Fibroblast of lung (primary cell): ENCODE data around the gene PAQR7. TPM values are rescaled to one million over a fixed set of nuclear protein-coding genes. Genes with fewer than 3 reads are reported as not detected.

ENCODE experiments used
- DNase-seq, 2 donors: peaks; one replicate each; pipeline versions ENCODE4 v3.0.0 to v3.0.0-alpha.2; 2010; ENCODE audit warnings: low read depth in 2 of 2
- H2AFZ ChIP-seq: 2 replicates; pipeline ENCODE4 v1.5.1; 2012; ENCODE audit warnings: low read length, control low read depth, inconsistent platforms
- H3K27ac ChIP-seq: 2 replicates; pipeline ENCODE4 v1.5.1; 2011; ENCODE audit warnings: low read length, control low read depth; ENCODE audit not compliant: insufficient read depth
- H3K27me3 ChIP-seq: 2 replicates; pipeline ENCODE4 v1.5.1; 2011; ENCODE audit warnings: mild to moderate bottlenecking, low read length; ENCODE audit not compliant: control insufficient read depth, insufficient read depth
- H3K36me3 ChIP-seq: 2 replicates; pipeline ENCODE4 v1.5.1; 2011; ENCODE audit warnings: low read length; ENCODE audit not compliant: control insufficient read depth, insufficient read depth
- H3K4me1 ChIP-seq: 2 replicates; pipeline ENCODE4 v1.5.1; 2011; ENCODE audit warnings: low read length; ENCODE audit not compliant: control insufficient read depth, insufficient read depth; ENCODE audit errors: extremely low read depth
- H3K4me2 ChIP-seq: 2 replicates; pipeline ENCODE4 v1.5.1; 2011; ENCODE audit warnings: low read length, control low read depth; ENCODE audit not compliant: insufficient read depth; ENCODE audit errors: extremely low read depth
- H3K4me3 ChIP-seq, 4 experiments: fragments of 200-600 bp in 1 of 4; sonication (generic) in 1 of 4; replicated peaks in 1 of 4; 2 replicates each; pipeline ENCODE4 v1.5.1; 2011 to 2016; ENCODE audit warnings: low read length in 4 of 4, low read depth in 3 of 4, mild to moderate bottlenecking in 3 of 4, control low read depth in 2 of 4, inconsistent platforms in 1 of 4, mixed read lengths in 1 of 4; ENCODE audit not compliant: insufficient read depth in 1 of 4; ENCODE audit errors: control extremely low read depth in 1 of 4
- H3K79me2 ChIP-seq: 2 replicates; pipeline ENCODE4 v1.5.1; 2012; ENCODE audit warnings: mild to moderate bottlenecking, low read length, inconsistent platforms; ENCODE audit not compliant: control insufficient read depth, insufficient read depth
- H3K9ac ChIP-seq: 2 replicates; pipeline ENCODE4 v1.5.1; 2011; ENCODE audit warnings: mild to moderate bottlenecking, low read length, control low read depth; ENCODE audit not compliant: insufficient read depth
- H3K9me3 ChIP-seq: 2 replicates; pipeline ENCODE4 v1.5.1; 2012; ENCODE audit warnings: low read depth, low read length; ENCODE audit not compliant: control insufficient read depth, insufficient read depth
- H4K20me1 ChIP-seq: 2 replicates; pipeline ENCODE4 v1.5.1; 2011; ENCODE audit warnings: low read length; ENCODE audit not compliant: control insufficient read depth, insufficient read depth; ENCODE audit errors: extremely low read depth
- CTCF ChIP-seq, 2 donors: IDR thresholded peaks in 1 of 2; conservative IDR thresholded peaks in 1 of 2; 1 replicate in 1 of 2; 2 replicates in 1 of 2; pipeline ENCODE4 v1.5.1; 2011 to 2012; ENCODE audit warnings: low read length in 2 of 2, control low read depth in 1 of 2, inconsistent platforms in 1 of 2, low read depth in 1 of 2, mild to moderate bottlenecking in 1 of 2
- EZH2 ChIP-seq: IDR thresholded peaks from 2 replicates; pipeline ENCODE4 v1.5.1; 2012; ENCODE audit warnings: low read length, control low read depth, mild to moderate bottlenecking; ENCODE audit errors: missing control alignments
- polyA plus RNA-seq, 2 donors: library from polyadenylated mRNA; depleted of rRNA in 1 of 2; stranded (reverse) in 1 of 2; unstranded in 1 of 2; fragments of >200 nt; gene quantifications; 2 replicates each; pipeline ENCODE4 v1.2.1, GENCODE V29; 2011 to 2012; ENCODE audit warnings: missing spikeins in 1 of 2
- total RNA-seq: library from RNA; depleted of rRNA; stranded (reverse); fragments of >200 nt; gene quantifications from 2 replicates; pipeline ENCODE4 v1.2.1, GENCODE V29; 2014

Gene PAQR7
- total and polyA plus RNA-seq, 2 donors (not counting 1 experiment from before 2014, with no cell fraction given), result 12.8 to 15.9 TPM

GRCh38 chr1:25828491-25828890, 47.0 kb downstream of the PAQR7 start:
- H3K4me1 ChIP-seq, result no peaks in the 10 kb centered on the region
- TF ChIP-seq EZH2 (no peak), CTCF (conservative IDR thresholded peaks at IDR 0.05 in 1 of 2, IDR thresholded peaks at IDR 0.05 in 1 of 2; ENCODE audit: low read depth in 1 of 2, low read length in 2 of 2) (no peak)
- H3K9me3 ChIP-seq, result no peaks in the 10 kb centered on the region
- H3K4me3 ChIP-seq, result no peak overlapping the region
- H3K79me2 ChIP-seq, result peaks cover under 1% of the 10 kb centered on the region
- no peaks in the 10 kb centered on the region for H4K20me1 ChIP-seq
- H3K27me3 ChIP-seq, result no peaks in the 10 kb centered on the region
- DNase-seq, result no peak
- H3K36me3 ChIP-seq, result peaks cover 23% of the 10 kb centered on the region
- H3K4me2 ChIP-seq, result no peak overlapping the region
- no peak overlapping the region for H2AFZ ChIP-seq
- H3K27ac ChIP-seq, result no peak overlapping the region
- no peak overlapping the region for H3K9ac ChIP-seq

DNA sequence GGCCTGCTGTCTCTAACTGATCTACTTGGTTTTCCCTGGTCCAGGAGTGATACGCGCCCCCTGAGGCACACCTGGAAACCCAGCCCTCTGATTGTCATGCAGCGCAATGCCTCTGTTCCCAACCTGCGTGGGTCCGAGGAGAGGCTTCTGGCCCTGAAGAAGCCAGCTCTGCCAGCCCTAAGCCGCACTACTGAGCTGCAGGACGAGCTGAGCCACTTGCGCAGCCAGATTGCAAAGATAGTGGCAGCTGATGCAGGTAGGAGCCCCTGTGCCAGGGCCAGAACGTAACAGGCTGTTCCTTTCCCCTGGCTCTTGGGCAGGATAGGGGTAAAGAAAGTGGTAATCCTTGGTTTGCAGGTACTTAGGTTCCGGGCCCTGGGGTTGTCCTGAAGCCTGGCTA, 48.9 kb downstream of the PAQR7 start:
- TF ChIP-seq CTCF (conservative IDR thresholded peaks at IDR 0.05 in 1 of 2, IDR thresholded peaks at IDR 0.05 in 1 of 2; ENCODE audit: low read depth in 1 of 2, low read length in 2 of 2) (no peak), EZH2 (no peak)
- Histone ChIP-seq H3K9me3 (no peaks in the 10 kb centered on the region), H3K4me1 (peaks cover 4% of the 10 kb centered on the region), H2AFZ (no peak overlapping the region), H3K9ac (no peak overlapping the region), H3K27me3 (no peaks in the 10 kb centered on the region), H3K4me2 (no peak overlapping the region), H4K20me1 (no peaks in the 10 kb centered on the region), H3K79me2 (peaks cover 15% of the 10 kb centered on the region), H3K36me3 (peaks cover 17% of the 10 kb centered on the region), H3K4me3 (no peak overlapping the region), H3K27ac (no peak overlapping the region)
- no peak for DNase-seq

DNA sequence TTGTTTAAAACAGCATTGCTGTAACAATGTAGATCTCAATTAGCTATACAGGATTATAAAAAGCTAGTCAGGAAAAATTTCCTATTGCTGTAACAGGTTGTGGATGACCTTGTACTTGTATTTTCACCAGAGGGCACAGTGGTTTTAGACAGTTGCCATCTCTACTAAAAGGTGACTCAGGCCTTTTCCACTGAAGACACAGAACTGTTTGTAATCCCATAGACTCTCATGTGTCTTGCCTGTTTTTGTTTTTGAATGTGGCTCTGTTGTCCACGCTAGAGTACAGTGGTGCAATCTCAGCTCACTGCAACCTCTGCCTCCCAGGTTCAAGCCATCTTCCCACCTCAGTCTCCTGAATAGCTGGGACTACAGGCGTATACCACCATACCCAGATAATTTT, 49.9 kb downstream of the PAQR7 start:
- Histone ChIP-seq H3K9me3 (no peaks in the 10 kb centered on the region), H3K36me3 (peaks cover 14% of the 10 kb centered on the region), H4K20me1 (no peaks in the 10 kb centered on the region), H3K4me1 (peaks cover 9% of the 10 kb centered on the region), H3K4me2 (no peak overlapping the region), H3K79me2 (peaks cover 25% of the 10 kb centered on the region), H2AFZ (no peak overlapping the region), H3K9ac (no peak overlapping the region), H3K27ac (no peak overlapping the region), H3K4me3 (no peak overlapping the region), H3K27me3 (no peaks in the 10 kb centered on the region)
- no peak for DNase-seq
- TF ChIP-seq EZH2 (no peak), CTCF (conservative IDR thresholded peaks at IDR 0.05 in 1 of 2, IDR thresholded peaks at IDR 0.05 in 1 of 2; ENCODE audit: low read depth in 1 of 2, low read length in 2 of 2) (no peak)
